Prostate gland (tissue), 2 donors: Measurements from ENCODE around the gene USP15. TPM values are rescaled to one million over a fixed set of nuclear protein-coding genes. Genes with fewer than 3 reads are reported as not detected.
"Not testable (repeated sequence)": the region's sequence is repeated elsewhere in the genome, so short reads cannot be mapped to it uniquely, and the experiment has no call there.

Experiments
- DNase-seq: peaks from one replicate; pipeline ENCODE4 v3.0.0-alpha.2; 2019; ENCODE audit warnings: low spot score
- H3K27ac ChIP-seq, 2 donors: fragments of 200-600 bp; sonication (generic); 2 replicates each; pipeline ENCODE4 v1.5.1; 2017 to 2019
- H3K27me3 ChIP-seq: fragments of 200-600 bp; sonication (generic); replicated peaks from 2 replicates; pipeline ENCODE4 v1.5.1; 2019; ENCODE audit not compliant: insufficient read depth
- H3K36me3 ChIP-seq, 2 donors: fragments of 200-600 bp; sonication (generic); 1 replicate in 1 of 2; 2 replicates in 1 of 2; pipeline versions ENCODE4 v1.5.1 to v1.8.1; 2017 to 2019
- H3K4me1 ChIP-seq: fragments of 200-600 bp; sonication (generic); replicated peaks from 2 replicates; pipeline ENCODE4 v1.5.1; 2019
- H3K4me3 ChIP-seq, 2 donors: fragments of 200-600 bp; sonication (generic); 2 replicates each; pipeline ENCODE4 v1.5.1; 2017 to 2019
- H3K9me3 ChIP-seq: fragments of 200-600 bp; sonication (generic); 2 replicates; pipeline ENCODE4 v1.5.1; 2017
- POLR2A ChIP-seq: fragments of 450-650 bp; IDR thresholded peaks from one replicate; pipeline ENCODE4 v1.6.1; 2016; ENCODE audit warnings: antibody characterized with exemption, mild to moderate bottlenecking
- POLR2AphosphoS5 ChIP-seq: sonication (generic); formaldehyde crosslinking; IDR thresholded peaks from one replicate; pipeline ENCODE4 v1.6.1; 2017; ENCODE audit warnings: antibody characterized with exemption
- WGBS: methylation state at CpG from one replicate; pipeline ENCODE4 v1.1.5; 2018; 5-methylcytosine and 5-hydroxymethylcytosine counted together
- intact Hi-C: fragments of 100-400 bp; cut with DNase I; formaldehyde crosslinking; loops from one replicate; pipeline ENCODE4 v1.14.2; 2022
- total RNA-seq, 2 donors: library from RNA; depleted of rRNA; stranded (reverse); fragments of >200 nt; gene quantifications; one replicate each; pipeline ENCODE4 v1.1.0, GENCODE V29; 2016
- TF ChIP-seq, protein P1 (sequence below), 4 experiments: fragments of 200-600 bp in 2 of 4; fragments of 450-650 bp in 2 of 4; sonication (generic) in 2 of 4; IDR thresholded peaks; 1 replicate in 3 of 4; 2 replicates in 1 of 4; pipeline ENCODE4 v1.5.1; 2016 to 2019; ENCODE audit warnings: antibody characterized with exemption in 4 of 4, mild to moderate bottlenecking in 2 of 4, moderate library complexity in 2 of 4

Gene USP15
- total RNA-seq, 2 donors from 2014 or later: 33.6 to 59.4 TPM

DNA sequence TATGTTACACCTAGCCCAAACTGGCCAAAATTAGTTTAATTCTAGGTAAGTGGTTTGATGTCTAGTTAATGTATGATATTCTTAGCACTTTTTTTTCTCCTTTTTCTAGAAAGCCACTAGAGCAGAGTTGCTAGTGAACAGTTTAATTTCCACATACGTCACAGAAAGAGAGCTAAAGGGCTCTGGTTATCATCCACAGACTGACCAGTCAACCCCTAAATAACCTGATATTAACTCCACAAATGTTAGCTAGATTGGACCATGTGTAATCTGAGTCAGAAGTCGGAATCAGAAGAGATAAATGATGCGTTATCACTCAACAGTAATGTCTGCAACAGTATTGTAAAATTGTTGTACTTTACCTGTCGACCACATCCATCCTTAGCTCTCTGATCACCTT is 74.9 kb downstream of the USP15 start:
- TF ChIP-seq POLR2AphosphoS5: no peak
- no peaks in the 10 kb centered on the region for H3K27me3 ChIP-seq
- DNase-seq: no peak
- 90% methylated on average over 4 of the region's 4 CpGs for WGBS
- no peaks in the 10 kb centered on the region for H3K4me1 ChIP-seq
- no peaks in the 10 kb centered on the region for H3K36me3 ChIP-seq
- H3K4me3 ChIP-seq: no peak overlapping the region
- H3K27ac ChIP-seq: no peak overlapping the region
- no peaks in the 10 kb centered on the region for H3K9me3 ChIP-seq
- intact Hi-C loops: no loop called here

DNA sequence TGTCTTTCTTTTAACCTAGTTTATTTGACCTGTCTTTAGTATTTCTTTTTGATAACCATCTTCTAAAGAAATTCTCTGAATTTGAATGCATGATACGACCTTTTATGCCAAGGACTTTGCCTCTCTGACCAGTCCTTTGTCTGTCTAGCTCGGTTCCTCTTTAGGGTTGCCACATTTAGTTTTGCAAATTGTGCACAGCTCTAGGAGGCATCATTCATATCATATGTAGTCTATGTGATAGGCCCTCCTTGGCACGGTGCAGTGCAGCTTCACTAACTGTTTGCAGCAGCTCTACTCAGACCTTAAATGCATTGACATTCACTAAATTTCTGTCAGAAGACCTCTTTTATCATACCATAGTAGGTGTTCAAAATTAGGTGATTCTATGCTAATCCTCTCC is 75.6 kb downstream of the USP15 start:
- H3K27ac ChIP-seq: no peak overlapping the region
- intact Hi-C loops: no loop called here
- no peaks in the 10 kb centered on the region for H3K36me3 ChIP-seq
- H3K4me3 ChIP-seq: no peak overlapping the region
- WGBS: 87% methylated on average over 3 of the region's 3 CpGs
- TF ChIP-seq, protein P1, sequence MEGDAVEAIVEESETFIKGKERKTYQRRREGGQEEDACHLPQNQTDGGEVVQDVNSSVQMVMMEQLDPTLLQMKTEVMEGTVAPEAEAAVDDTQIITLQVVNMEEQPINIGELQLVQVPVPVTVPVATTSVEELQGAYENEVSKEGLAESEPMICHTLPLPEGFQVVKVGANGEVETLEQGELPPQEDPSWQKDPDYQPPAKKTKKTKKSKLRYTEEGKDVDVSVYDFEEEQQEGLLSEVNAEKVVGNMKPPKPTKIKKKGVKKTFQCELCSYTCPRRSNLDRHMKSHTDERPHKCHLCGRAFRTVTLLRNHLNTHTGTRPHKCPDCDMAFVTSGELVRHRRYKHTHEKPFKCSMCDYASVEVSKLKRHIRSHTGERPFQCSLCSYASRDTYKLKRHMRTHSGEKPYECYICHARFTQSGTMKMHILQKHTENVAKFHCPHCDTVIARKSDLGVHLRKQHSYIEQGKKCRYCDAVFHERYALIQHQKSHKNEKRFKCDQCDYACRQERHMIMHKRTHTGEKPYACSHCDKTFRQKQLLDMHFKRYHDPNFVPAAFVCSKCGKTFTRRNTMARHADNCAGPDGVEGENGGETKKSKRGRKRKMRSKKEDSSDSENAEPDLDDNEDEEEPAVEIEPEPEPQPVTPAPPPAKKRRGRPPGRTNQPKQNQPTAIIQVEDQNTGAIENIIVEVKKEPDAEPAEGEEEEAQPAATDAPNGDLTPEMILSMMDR (IDR thresholded peaks at IDR 0.05): no peak
- TF ChIP-seq POLR2A (no peak), POLR2AphosphoS5 (no peak)
- H3K9me3 ChIP-seq: no peaks in the 10 kb centered on the region
- DNase-seq: no peak
- H3K4me1 ChIP-seq: no peaks in the 10 kb centered on the region
- no peaks in the 10 kb centered on the region for H3K27me3 ChIP-seq

DNA sequence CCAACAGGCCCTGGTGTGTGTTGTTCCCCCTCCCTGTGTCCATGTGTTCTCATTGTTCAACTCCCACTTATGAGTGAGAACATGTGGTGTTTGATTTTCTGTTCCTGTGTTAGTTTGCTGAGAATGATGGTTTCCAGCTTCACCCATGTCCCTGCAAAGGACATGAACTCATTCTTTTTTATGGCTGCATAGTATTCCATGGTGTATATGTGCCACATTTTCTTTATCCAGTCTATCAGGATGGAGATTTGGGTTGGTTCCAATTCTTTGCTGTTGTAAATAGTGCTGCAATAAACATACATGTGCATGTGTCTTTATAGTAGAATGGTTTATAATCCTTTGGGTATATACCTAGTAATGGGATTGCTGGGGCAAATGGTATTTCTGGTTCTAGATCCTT is 77.4 kb downstream of the USP15 start:
- H3K27ac ChIP-seq, H3K36me3 ChIP-seq, intact Hi-C loops, H3K27me3 ChIP-seq, DNase-seq, H3K4me3 ChIP-seq, H3K9me3 ChIP-seq, H3K4me1 ChIP-seq: not testable (repeated sequence)

DNA sequence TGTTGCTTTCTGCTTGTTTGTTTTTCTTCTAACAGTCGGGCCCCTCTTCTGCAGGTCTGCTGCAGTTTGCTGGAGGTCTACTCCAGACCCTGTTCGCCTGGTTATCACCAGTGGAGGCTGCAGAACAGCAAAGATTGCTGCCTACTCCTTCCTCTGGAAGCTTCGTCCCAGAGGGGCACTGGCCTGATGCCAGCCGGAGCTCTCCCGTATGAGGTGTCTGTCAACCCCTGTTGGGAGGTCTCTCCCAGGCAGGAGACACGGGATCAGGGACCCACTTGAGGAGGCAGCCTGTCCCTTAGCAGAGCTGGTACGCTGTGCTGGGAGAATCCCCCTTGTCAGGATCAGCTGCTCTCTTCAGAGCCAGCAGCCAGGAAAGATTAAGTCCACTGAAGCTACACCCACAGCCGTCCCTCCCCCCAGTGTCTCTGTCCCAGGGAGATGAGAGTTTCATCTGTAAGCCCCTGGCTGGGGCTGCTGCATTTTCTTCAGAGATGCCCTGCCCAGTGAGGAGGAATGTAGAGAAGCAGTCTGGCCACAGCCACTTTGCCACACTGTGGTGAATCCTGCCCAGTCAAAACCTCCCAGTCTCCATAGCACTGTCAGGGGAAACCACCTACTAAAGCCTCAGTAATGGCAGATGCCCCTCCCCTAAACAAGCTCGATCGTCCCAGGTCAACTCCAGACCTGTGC is 82.6 kb downstream of the USP15 start:
- H3K27me3 ChIP-seq, intact Hi-C loops, H3K4me1 ChIP-seq, DNase-seq, H3K4me3 ChIP-seq, H3K27ac ChIP-seq, H3K9me3 ChIP-seq, H3K36me3 ChIP-seq: not testable (repeated sequence)
- 95% methylated on average over 10 of the region's 10 CpGs for WGBS

DNA sequence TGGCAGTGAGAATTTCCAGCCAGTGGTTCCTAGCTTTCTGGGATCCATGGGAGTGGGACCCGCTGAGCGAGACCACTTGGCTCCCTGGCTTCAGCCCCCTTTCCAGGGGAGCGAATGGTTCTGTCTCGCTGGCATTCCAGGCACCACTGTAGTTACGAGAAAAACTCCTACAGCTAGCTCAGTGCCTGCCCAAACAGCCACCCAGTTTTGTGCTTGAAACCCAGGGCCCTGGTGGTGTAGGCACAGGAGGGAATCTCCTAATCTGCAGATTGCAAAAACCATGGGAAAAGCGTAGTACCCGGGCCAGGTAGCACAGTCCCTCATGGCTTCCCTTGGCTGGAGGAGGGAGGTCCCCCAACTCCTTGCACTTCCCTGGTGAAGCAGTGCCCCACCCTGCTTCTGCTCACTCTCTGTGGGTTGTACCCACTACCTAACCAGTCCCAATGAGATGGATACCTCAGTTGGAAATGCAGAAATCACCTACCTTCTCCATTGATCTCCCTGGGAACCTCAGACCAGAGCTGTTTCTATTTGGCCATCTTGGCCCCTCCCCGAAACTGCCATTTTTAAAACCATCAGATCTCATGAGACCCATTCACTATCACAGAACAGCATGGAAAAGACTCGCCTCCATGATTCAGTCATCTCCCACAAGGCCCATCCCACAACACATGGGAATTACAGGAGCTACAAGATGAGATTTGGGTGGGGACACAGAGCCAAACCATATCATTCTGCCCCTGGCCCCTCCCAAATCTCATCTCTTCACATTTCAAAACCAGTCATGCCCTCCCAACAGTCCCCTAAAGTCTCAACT is 83.3 kb downstream of the USP15 start:
- H3K27ac ChIP-seq, DNase-seq, intact Hi-C loops, H3K36me3 ChIP-seq, H3K4me3 ChIP-seq, H3K4me1 ChIP-seq, H3K27me3 ChIP-seq, H3K9me3 ChIP-seq: not testable (repeated sequence)
- WGBS: 95% methylated on average over 9 of the region's 9 CpGs

DNA sequence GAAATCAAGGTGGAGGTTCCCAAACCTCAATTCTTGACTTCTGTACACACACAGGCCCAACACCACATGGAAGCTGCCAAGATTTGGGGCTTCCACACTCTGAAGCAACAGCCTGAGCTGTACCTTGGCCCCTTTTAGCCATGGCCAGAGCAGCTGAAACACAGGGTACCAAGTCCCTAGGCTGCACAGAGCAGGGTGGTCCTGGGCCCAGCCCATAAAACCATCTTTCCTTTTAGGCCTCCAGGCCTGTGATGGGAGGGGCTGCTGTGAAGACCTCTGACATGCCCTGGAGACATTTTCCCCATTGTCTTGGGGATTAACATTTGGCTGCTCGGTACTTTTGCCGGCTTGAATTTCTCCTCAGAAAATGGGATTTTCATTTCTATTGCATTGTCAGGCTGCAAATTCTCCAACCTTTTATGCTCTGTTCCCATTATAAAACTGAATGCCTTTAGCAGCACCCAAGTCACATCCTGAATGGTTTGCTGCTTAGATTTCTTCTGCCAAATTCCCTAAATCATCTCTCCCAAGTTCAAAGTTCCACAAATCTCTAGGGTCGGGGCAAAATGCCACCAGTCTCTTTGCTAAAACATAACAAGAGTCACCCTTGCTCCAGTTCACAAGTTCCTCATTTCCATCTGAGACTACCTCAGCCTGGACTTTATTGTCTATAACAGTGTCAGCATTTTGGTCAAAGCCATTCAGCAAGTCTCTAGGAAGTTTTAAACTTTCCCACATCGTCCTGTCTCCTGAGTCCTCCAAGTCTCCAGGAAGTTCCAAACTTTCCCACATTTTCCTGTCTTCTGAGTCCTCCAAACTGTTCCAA is 84.7 kb downstream of the USP15 start:
- H3K36me3 ChIP-seq, H3K27me3 ChIP-seq, H3K4me3 ChIP-seq, H3K4me1 ChIP-seq, H3K9me3 ChIP-seq, DNase-seq, H3K27ac ChIP-seq, intact Hi-C loops: not testable (repeated sequence)
- WGBS: 98% methylated on average over 4 of the region's 4 CpGs

DNA sequence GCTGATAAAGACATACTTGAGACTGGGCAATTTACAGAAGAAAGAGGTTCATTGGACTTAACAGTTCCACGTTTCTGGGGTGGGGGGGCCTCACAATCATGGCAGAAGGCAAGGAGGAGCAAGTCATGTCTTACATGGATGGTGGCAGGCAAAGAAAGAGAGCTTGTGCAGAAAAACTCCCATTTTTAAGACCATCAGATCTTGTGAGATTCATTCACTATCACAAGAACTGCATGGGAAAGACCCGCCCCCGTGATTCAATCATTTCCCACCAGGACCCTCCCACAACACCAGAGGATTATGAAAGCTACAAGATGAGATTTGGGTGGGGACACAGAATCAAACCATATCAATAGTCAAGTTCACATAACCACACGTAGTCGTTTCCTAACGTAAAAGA is 85.5 kb downstream of the USP15 start:
- H3K9me3 ChIP-seq: no peaks in the 10 kb centered on the region
- intact Hi-C loops: no loop called here
- no peak overlapping the region for H3K27ac ChIP-seq
- H3K4me3 ChIP-seq: no peak overlapping the region
- DNase-seq: no peak
- no peaks in the 10 kb centered on the region for H3K27me3 ChIP-seq
- no peaks in the 10 kb centered on the region for H3K4me1 ChIP-seq
- 93% methylated on average over 6 of the region's 6 CpGs for WGBS
- TF ChIP-seq POLR2AphosphoS5: no peak
- TF ChIP-seq, protein P1 (IDR thresholded peaks at IDR 0.05): no peak
- H3K36me3 ChIP-seq: no peaks in the 10 kb centered on the region
